Stomach (tissue), 9 donors: ENCODE measurements around the gene PLXNB1. TPM values are rescaled to one million over a fixed set of nuclear protein-coding genes. Genes with fewer than 3 reads are reported as not detected.

ENCODE experiments used
- DNase-seq, 2 donors: peaks; one replicate each; pipeline versions ENCODE4 v3.0.0 to v3.0.0-alpha.2; 2013 to 2019
- H3K27ac ChIP-seq, 5 donors: fragments of 200-600 bp in 4 of 5; sonication (generic) in 4 of 5; one replicate each; pipeline ENCODE4 v1.5.1; 2013 to 2019; ENCODE audit warnings: mild to moderate bottlenecking in 1 of 5, moderate library complexity in 1 of 5
- H3K27me3 ChIP-seq, 3 donors: fragments of 200-600 bp; sonication (generic); one replicate each; pipeline ENCODE4 v1.5.1; 2017 to 2019; ENCODE audit warnings: mixed run types in 1 of 3
- H3K36me3 ChIP-seq, 4 donors: fragments of 200-600 bp; sonication (generic); 1 replicate in 3 of 4; 2 replicates in 1 of 4; pipeline ENCODE4 v1.5.1; 2016 to 2019
- H3K4me1 ChIP-seq, 4 donors: fragments of 200-600 bp; sonication (generic); one replicate each; pipeline ENCODE4 v1.5.1; 2016 to 2019
- H3K4me3 ChIP-seq, 4 donors: fragments of 200-600 bp; sonication (generic) in 3 of 4; one replicate each; pipeline ENCODE4 v1.5.1; 2016 to 2019; ENCODE audit warnings: mild to moderate bottlenecking in 1 of 4
- H3K9me3 ChIP-seq, 4 donors: fragments of 200-600 bp; sonication (generic); one replicate each; pipeline ENCODE4 v1.5.1; 2016 to 2019
- EP300 ChIP-seq: sonication (generic); formaldehyde crosslinking; IDR thresholded peaks from one replicate; pipeline ENCODE4 v1.6.1; 2017; ENCODE audit warnings: antibody characterized with exemption
- POLR2A ChIP-seq, 4 donors: fragments of 450-650 bp; IDR thresholded peaks; one replicate each; pipeline ENCODE4 v1.6.1; 2016; ENCODE audit warnings: antibody characterized with exemption in 4 of 4, control low read depth in 2 of 4, mild to moderate bottlenecking in 1 of 4, moderate library complexity in 1 of 4
- POLR2AphosphoS5 ChIP-seq, 3 donors: sonication (generic); formaldehyde crosslinking; IDR thresholded peaks; one replicate each; pipeline ENCODE4 v1.6.1; 2016; ENCODE audit warnings: antibody characterized with exemption in 3 of 3
- WGBS, 5 donors: extraction: QIAGEN DNeasy Blood & Tissue Kit in 3 of 5; methylation state at CpG; one replicate each; pipeline versions ENCODE4 v1.1.5 to v1.1.7; 2013 to 2018; 5-methylcytosine and 5-hydroxymethylcytosine counted together
- intact Hi-C: fragments of 100-400 bp; cut with DNase I; formaldehyde crosslinking; loops from one replicate; pipeline ENCODE4 v1.15.1; 2023; ENCODE audit warnings: low total_unique reads
- polyA plus RNA-seq, 3 donors: library from polyadenylated mRNA; stranded (reverse); fragments of 200-250 nt; gene quantifications; one replicate each; pipeline ENCODE4 v1.2.3, GENCODE V29; 2013
- total RNA-seq, 5 donors: library from RNA; depleted of rRNA; stranded (reverse); fragments of >200 nt; gene quantifications; one replicate each; pipeline versions ENCODE4 v1.1.0 to v1.2.3, GENCODE V29; 2014 to 2016
- TF ChIP-seq, protein P1 (sequence below), 7 experiments: fragments of 450-650 bp in 4 of 7; fragments of 200-600 bp in 3 of 7; sonication (generic) in 3 of 7; IDR thresholded peaks; one replicate each; pipeline ENCODE4 v1.5.1; 2016 to 2019; ENCODE audit warnings: antibody characterized with exemption in 7 of 7, control low read depth in 2 of 7, mild to moderate bottlenecking in 1 of 7
- donor health status: healthy with polysubstance abuse.
- donor health status: Bipolar disorder and iron deficiency.
- donor health status: healthy.

PLXNB1 gene
- total and polyA plus RNA-seq, 8 donors, result 13.9 to 874 (median 135) TPM

DNA sequence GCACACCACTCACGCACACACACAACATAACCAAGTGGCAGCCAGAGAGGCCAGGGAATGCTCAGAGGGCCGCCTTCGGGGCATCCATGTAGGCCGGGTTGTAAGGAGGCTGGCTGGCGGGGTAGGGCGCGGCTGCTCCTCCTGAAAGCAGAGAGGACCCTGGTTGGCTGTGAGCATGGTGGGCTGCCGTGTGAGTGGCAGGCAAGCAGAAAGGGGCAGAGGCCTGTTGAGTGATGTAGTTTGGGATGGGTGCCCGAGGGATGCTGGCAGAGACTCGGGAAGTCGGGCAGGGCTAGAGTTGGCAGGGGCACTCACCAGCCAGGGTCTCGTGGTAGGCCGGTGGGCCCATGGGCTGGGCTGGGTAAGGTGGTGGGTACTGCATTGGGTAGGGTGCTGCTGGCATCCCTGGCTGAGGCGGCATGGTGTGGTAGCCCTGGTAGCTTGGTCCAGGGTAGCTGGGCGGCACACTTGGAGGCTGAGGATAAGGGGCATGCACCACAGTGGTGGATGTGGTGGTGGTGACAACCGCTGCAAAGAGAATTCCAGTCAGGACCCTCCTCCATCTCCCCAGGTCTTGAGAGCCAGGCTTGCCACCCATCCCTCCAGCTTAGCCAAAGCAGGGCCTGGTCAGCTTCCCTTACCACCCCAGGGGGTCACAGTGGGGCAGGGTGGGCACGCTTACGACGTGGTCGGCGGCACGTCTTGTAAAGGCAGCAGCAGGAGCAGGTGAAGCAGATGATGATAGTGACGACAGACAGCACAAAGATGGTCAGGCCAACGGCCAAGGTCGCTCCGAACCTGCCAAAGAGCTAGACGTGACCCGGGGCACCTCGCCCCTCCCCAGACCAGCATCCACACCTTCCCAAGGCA, 39.4 kb upstream of the PLXNB1 start:
- H3K27ac ChIP-seq, result peak overlapping the region; percentile 18 to 100 (median 100)
- no peak for TF ChIP-seq POLR2A (IDR thresholded peaks at IDR 0.05)
- no peak for TF ChIP-seq POLR2AphosphoS5 (IDR thresholded peaks at IDR 0.05)
- no peak for TF ChIP-seq EP300
- TF ChIP-seq, protein P1, sequence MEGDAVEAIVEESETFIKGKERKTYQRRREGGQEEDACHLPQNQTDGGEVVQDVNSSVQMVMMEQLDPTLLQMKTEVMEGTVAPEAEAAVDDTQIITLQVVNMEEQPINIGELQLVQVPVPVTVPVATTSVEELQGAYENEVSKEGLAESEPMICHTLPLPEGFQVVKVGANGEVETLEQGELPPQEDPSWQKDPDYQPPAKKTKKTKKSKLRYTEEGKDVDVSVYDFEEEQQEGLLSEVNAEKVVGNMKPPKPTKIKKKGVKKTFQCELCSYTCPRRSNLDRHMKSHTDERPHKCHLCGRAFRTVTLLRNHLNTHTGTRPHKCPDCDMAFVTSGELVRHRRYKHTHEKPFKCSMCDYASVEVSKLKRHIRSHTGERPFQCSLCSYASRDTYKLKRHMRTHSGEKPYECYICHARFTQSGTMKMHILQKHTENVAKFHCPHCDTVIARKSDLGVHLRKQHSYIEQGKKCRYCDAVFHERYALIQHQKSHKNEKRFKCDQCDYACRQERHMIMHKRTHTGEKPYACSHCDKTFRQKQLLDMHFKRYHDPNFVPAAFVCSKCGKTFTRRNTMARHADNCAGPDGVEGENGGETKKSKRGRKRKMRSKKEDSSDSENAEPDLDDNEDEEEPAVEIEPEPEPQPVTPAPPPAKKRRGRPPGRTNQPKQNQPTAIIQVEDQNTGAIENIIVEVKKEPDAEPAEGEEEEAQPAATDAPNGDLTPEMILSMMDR (IDR thresholded peaks at IDR 0.05), result no peak
- peak overlapping the region in 1 of 4 donors; percentile 60 for H3K4me3 ChIP-seq
- peaks cover 57 to 90% (median 84%) of the 10 kb centered on the region in 4 donors for H3K4me1 ChIP-seq
- intact Hi-C loops, result no loop called here
- H3K36me3 ChIP-seq, result peaks cover 30 to 44% (median 33%) of the 10 kb centered on the region in 4 donors
- WGBS, 5 donors, result 77 to 79% (median 78%) methylated on average over 24 to 29 of the region's 29 CpGs
- H3K9me3 ChIP-seq, result no peaks in the 10 kb centered on the region
- no peaks in the 10 kb centered on the region for H3K27me3 ChIP-seq
- peak in 1 of 2 donors; percentile 10 for DNase-seq

DNA sequence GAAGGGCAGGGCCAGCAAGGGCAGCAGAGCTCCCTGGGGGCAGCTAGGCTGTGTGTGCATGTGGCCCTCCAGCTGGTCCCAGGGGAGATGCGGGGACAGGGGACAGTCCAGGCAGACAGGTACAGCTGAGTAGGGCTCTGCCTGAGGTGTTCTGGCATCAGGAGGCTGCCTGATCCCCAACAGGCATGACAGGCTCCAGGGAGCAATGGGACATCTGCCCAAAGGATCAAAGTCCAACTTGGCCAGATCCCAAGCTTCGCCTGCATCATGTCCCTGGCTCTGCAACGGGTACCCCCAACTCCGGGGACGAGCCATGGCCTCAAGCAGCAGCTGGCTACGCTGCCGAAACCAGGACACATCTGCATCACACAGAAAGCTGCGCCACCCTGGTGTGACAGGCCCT, 38.4 kb upstream of the PLXNB1 start:
- Histone ChIP-seq H3K27me3 (no peaks in the 10 kb centered on the region), H3K36me3 (peaks cover 30 to 52% (median 37%) of the 10 kb centered on the region in 4 donors), H3K9me3 (no peaks in the 10 kb centered on the region), H3K4me3 (peak overlapping the region in 1 of 4 donors; percentile 60), H3K27ac (peak overlapping the region; percentile 27 to 100 (median 100)), H3K4me1 (peaks cover 55 to 85% (median 80%) of the 10 kb centered on the region in 4 donors)
- TF ChIP-seq, protein P1 (IDR thresholded peaks at IDR 0.05), result no peak
- TF ChIP-seq EP300 (no peak), POLR2AphosphoS5 (IDR thresholded peaks at IDR 0.05) (peak in 1 of 3 donors; percentile 3), POLR2A (IDR thresholded peaks at IDR 0.05) (no peak)
- DNase-seq, result peak; percentile 16 to 61
- WGBS, 5 donors, result 41 to 74% (median 46%) methylated on average over 3 to 8 of the region's 8 CpGs; no CpG with 5 or more reads in 1 of the 5 donors
- intact Hi-C loops, result no loop called here

DNA sequence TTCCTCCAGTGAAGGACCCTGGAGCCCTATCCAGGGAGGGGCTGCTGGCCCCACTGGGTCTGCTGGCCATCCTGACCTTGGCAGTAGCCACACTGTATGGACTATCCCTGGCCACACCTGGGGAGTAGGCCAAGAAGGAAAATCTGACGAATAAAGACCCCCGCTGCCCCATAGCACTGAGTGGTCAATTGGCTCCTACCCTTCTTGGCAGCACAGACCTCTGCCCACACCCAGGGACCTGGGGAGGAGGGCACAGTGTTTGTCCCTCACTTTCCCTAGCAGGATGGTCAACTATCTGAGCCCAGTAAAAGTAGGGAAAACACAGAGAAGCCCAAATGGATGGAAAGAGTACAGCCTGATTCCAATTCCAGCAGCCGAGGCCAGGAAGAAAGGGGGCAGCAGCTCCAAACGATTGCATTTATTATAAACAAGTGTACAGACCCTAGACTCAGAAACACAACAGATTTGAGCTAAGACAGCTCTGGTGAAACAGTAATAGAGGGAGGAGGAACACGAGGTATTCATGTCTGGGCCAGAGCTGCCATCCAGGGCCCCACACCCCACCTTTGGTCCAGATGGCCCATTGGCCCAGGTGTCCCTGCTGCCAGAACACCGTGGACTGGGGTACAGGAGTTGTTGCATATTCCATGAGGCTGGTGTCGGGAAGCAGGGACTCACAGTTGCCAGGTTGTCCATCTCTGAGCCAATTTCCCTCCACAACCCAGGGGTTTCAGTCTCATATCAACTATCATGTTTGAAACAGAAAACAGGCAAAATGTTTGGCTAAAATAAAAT, 37.8 kb upstream of the PLXNB1 start:
- peak overlapping the region; percentile 49 to 61 (median 56) for H3K4me3 ChIP-seq
- peaks cover 52 to 83% (median 77%) of the 10 kb centered on the region in 4 donors for H3K4me1 ChIP-seq
- peak overlapping the region; percentile 97 to 100 (median 100) for H3K27ac ChIP-seq
- WGBS, 5 donors, result 55 to 61% (median 58%) methylated on average over 7 of the region's 7 CpGs
- TF ChIP-seq, protein P1 (IDR thresholded peaks at IDR 0.05), result no peak
- TF ChIP-seq POLR2A (IDR thresholded peaks at IDR 0.05), result no peak
- TF ChIP-seq POLR2AphosphoS5 (IDR thresholded peaks at IDR 0.05), result no peak
- H3K9me3 ChIP-seq, result no peaks in the 10 kb centered on the region
- intact Hi-C loops, result no loop called here
- peak in 1 of 2 donors; percentile 6 for DNase-seq
- peaks cover 30 to 52% (median 37%) of the 10 kb centered on the region in 4 donors for H3K36me3 ChIP-seq
- H3K27me3 ChIP-seq, result no peaks in the 10 kb centered on the region

DNA sequence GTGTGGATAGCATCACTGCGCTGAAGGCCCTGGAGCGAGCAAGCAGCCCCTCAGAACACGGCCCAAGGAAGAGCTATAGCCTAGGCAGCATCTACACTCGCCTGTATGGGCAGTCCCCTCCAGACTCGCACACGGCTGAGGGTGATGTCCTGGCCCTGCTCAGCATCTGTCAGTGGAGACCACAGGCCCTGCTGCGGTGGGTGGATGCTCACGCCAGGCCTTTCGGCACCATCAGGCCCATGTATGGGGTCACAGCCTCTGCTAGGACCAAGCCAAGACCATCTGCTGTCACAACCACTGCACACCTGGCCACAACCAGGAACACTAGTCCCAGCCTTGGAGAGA, 37.2 kb upstream of the PLXNB1 start:
- DNase-seq, result no peak
- Histone ChIP-seq H3K9me3 (no peaks in the 10 kb centered on the region), H3K27me3 (no peaks in the 10 kb centered on the region), H3K4me1 (peaks cover 50 to 78% (median 72%) of the 10 kb centered on the region in 4 donors), H3K4me3 (peak overlapping the region; percentile 49 to 61 (median 56)), H3K27ac (peak overlapping the region; percentile 97 to 100 (median 100)), H3K36me3 (peaks cover 30 to 52% (median 37%) of the 10 kb centered on the region in 4 donors)
- TF ChIP-seq POLR2A (IDR thresholded peaks at IDR 0.05) (no peak), EP300 (no peak), POLR2AphosphoS5 (IDR thresholded peaks at IDR 0.05) (no peak)
- TF ChIP-seq, protein P1 (IDR thresholded peaks at IDR 0.05), result no peak
- WGBS, 5 donors, result 43 to 66% (median 53%) methylated on average over 5 to 9 of the region's 9 CpGs
- intact Hi-C loops, result no loop called here
